HG02588 (cell line): ENCODE results near the gene CSGALNACT2.

Source experiments
- ATAC-seq: cut with Tn5 transposase; IDR thresholded peaks from one replicate; pipeline ENCODE4 v1.9.1; 2021; ENCODE audit warnings: mild to moderate bottlenecking, moderate library complexity; ENCODE audit not compliant: unreplicated experiment

The CSGALNACT2 gene

GRCh38 chr10:43199684-43200537 is 61.7 kb downstream of the CSGALNACT2 start:
- ATAC-seq = no peak

GRCh38 chr10:43200538-43201390 is 62.5 kb downstream of the CSGALNACT2 start:
- no peak for ATAC-seq

GRCh38 chr10:43201545-43202131 is 63.4 kb downstream of the CSGALNACT2 start:
- no peak for ATAC-seq

- peak; percentile 38 for ATAC-seq
These were observed 64.0 kb downstream of the CSGALNACT2 start for GRCh38 chr10:43202224-43202656.

GRCh38 chr10:43202657-43203447 is 64.6 kb downstream of the CSGALNACT2 start:
- no peak for ATAC-seq

GRCh38 chr10:43203448-43204041 is 65.3 kb downstream of the CSGALNACT2 start:
- ATAC-seq = no peak

- no peak for ATAC-seq
These were observed 66.0 kb downstream of the CSGALNACT2 start for GRCh38 chr10:43204042-43204942.

- peak; percentile 71 for ATAC-seq
These were observed 66.9 kb downstream of the CSGALNACT2 start for GRCh38 chr10:43204943-43205671.

GRCh38 chr10:43205681-43206390 is 67.6 kb downstream of the CSGALNACT2 start:
- ATAC-seq = no peak

GRCh38 chr10:43206391-43207235 is 68.4 kb downstream of the CSGALNACT2 start:
- ATAC-seq = no peak

- no peak for ATAC-seq
These were observed 70.2 kb downstream of the CSGALNACT2 start for GRCh38 chr10:43208147-43209073.

- no peak for ATAC-seq
These were observed 70.8 kb downstream of the CSGALNACT2 start for GRCh38 chr10:43209074-43209455.

- ATAC-seq = no peak
These were observed 71.5 kb downstream of the CSGALNACT2 start for GRCh38 chr10:43209651-43210141.

- ATAC-seq = no peak
These were observed 72.3 kb downstream of the CSGALNACT2 start for GRCh38 chr10:43210556-43210955.

- ATAC-seq = no peak
These were observed 72.8 kb downstream of the CSGALNACT2 start for GRCh38 chr10:43211030-43211429.
